GM12878 (cell line): ENCODE measurements around the gene MRPL42. TPM values are rescaled to one million over a fixed set of nuclear protein-coding genes. Genes with fewer than 3 reads are reported as not detected.

ENCODE experiments used
- ATAC-seq: fragments of 200-7000 bp; cut with Tn5 transposase; 3 replicates; pipeline ENCODE4 v1.9.1; 2020; ENCODE audit warnings: mild to moderate bottlenecking, moderate library complexity
- BruUV-seq: library from RNA; stranded (reverse); fragments of 400-500 nt; replicated peaks from 2 replicates; lab custom pipeline; 2021; lab: Mats Ljungman, UMichigan
- CTCF ChIA-PET: fragments of 300-600 bp; sonication (Branson Sonifier 250); formaldehyde crosslinking; extraction: SDS; loops from one replicate; lab custom pipeline; 2021; ENCODE audit warnings: inconsistent platforms; lab: Yijun Ruan, JAX
- POLR2A ChIA-PET: fragments of 350-600 bp; formaldehyde crosslinking; extraction: SDS; loops from one replicate; lab custom pipeline; 2021; ENCODE audit warnings: inconsistent platforms; lab: Charles Lee
- RAD21 ChIA-PET: fragments of 300-600 bp; sonication (Branson Sonifier 250); formaldehyde crosslinking; loops from one replicate; lab custom pipeline; 2023; ENCODE audit warnings: antibody characterized with exemption; ENCODE audit not compliant: unreplicated experiment; lab: Charles Lee
- SMC1A ChIA-PET: fragments of 300-600 bp; sonication (Branson Sonifier 250); formaldehyde crosslinking; loops from one replicate; lab custom pipeline; 2023; ENCODE audit not compliant: unreplicated experiment, uncharacterized antibody; lab: Charles Lee
- DNase-seq: peaks from one replicate; pipeline ENCODE4 v3.0.0-alpha.2; 2011; ENCODE audit warnings: low read depth, low spot score
- FAIRE-seq: peaks from 3 replicates; lab custom pipeline; 2011; peaks lifted over from hg19 to GRCh38; lab: Jason Lieb, UNC
- H2AFZ ChIP-seq: 2 replicates; pipeline ENCODE4 v1.6.0; 2011; ENCODE audit warnings: low read depth, low read length, control low read depth; ENCODE audit not compliant: control insufficient read depth
- H3K27ac ChIP-seq: 2 replicates; pipeline ENCODE4 v1.5.1; 2011; ENCODE audit warnings: control low read depth; ENCODE audit not compliant: control insufficient read depth, insufficient read depth
- H3K27me3 ChIP-seq, 2 experiments: replicated peaks in 1 of 2; 2 replicates each; pipeline versions ENCODE4 v1.6.0 to v1.6.1; 2011; ENCODE audit warnings: low read length in 1 of 2; ENCODE audit not compliant: control insufficient read depth in 2 of 2, insufficient read depth in 2 of 2
- H3K36me3 ChIP-seq, 2 experiments: 2 replicates each; pipeline ENCODE4 v1.5.1; 2011; ENCODE audit warnings: low read length in 1 of 2; ENCODE audit not compliant: control insufficient read depth in 2 of 2, insufficient read depth in 2 of 2
- H3K4me1 ChIP-seq: 2 replicates; pipeline ENCODE4 v1.6.1; 2011; ENCODE audit warnings: mild to moderate bottlenecking, low read length, moderate library complexity, mixed read lengths; ENCODE audit not compliant: control insufficient read depth, insufficient read depth
- H3K4me2 ChIP-seq: 2 replicates; pipeline ENCODE4 v1.6.0; 2011; ENCODE audit warnings: control low read depth; ENCODE audit not compliant: control insufficient read depth, insufficient read depth
- H3K4me3 ChIP-seq: fragments of 200-600 bp; sonication (generic); 2 replicates; pipeline ENCODE4 v1.5.1; 2016
- H3K79me2 ChIP-seq: 2 replicates; pipeline ENCODE4 v1.6.0; 2011; ENCODE audit warnings: low read length; ENCODE audit not compliant: control insufficient read depth, insufficient read depth
- H3K9ac ChIP-seq: 2 replicates; pipeline ENCODE4 v1.8.0; 2011; ENCODE audit warnings: low read length, control low read depth, mixed read lengths; ENCODE audit not compliant: control insufficient read depth, insufficient read depth
- H3K9me3 ChIP-seq: replicated peaks from 3 replicates; pipeline ENCODE4 v1.5.1; 2011; ENCODE audit warnings: mild to moderate bottlenecking, low read length; ENCODE audit not compliant: control insufficient read depth, insufficient read depth
- H4K20me1 ChIP-seq: 2 replicates; pipeline ENCODE4 v1.6.0; 2011; ENCODE audit not compliant: control insufficient read depth, insufficient read depth
- CHD1 ChIP-seq: IDR thresholded peaks from 2 replicates; pipeline ENCODE4 v1.6.1; 2012; ENCODE audit warnings: low read depth, low read length, improper control_type of control experiment
- GABPA ChIP-seq: IDR thresholded peaks from 2 replicates; pipeline ENCODE4 v1.6.1; 2014; ENCODE audit warnings: antibody characterized with exemption, low read depth, mild to moderate bottlenecking, inconsistent platforms
- KLF5 ChIP-seq: fragments of 450-650 bp; IDR thresholded peaks from 2 replicates; pipeline ENCODE4 v1.6.1; 2014; ENCODE audit warnings: mild to moderate bottlenecking; ENCODE audit not compliant: partially characterized antibody
- TCF7 ChIP-seq: IDR thresholded peaks from 2 replicates; pipeline ENCODE4 v1.6.1; 2014; ENCODE audit warnings: antibody characterized with exemption, borderline replicate concordance
- ZNF24 ChIP-seq: fragments of 450-650 bp; IDR thresholded peaks from 2 replicates; pipeline ENCODE4 v1.6.1; 2017; ENCODE audit warnings: antibody characterized with exemption, mild to moderate bottlenecking
- ZNF384 ChIP-seq: IDR thresholded peaks from 2 replicates; pipeline ENCODE4 v1.6.1; 2012; ENCODE audit warnings: low read depth, mild to moderate bottlenecking, low read length, improper control_type of control experiment, borderline replicate concordance
- WGBS: methylation state at CpG from one replicate; pipeline ENCODE4 v1.1.6; 2016; ENCODE audit warnings: low lambda C conversion rate; ENCODE audit not compliant: insufficient replicate concordance, insufficient coverage; ENCODE audit errors: missing lambda C conversion rate; 5-methylcytosine and 5-hydroxymethylcytosine counted together
- in situ Hi-C: fragments of 300-500 bp; cut with MboI; formaldehyde crosslinking; loops from 9 replicates; pipeline ENCODE4 v1.14.3; 2018; ENCODE audit warnings: mixed read lengths
- intact Hi-C: fragments of 100-400 bp; cut with micrococcal nuclease; formaldehyde crosslinking; loops from one replicate; pipeline ENCODE4 v1.14.2; 2022; ENCODE audit not compliant: unreplicated experiment
- polyA plus RNA-seq, 11 experiments: library from polyadenylated mRNA; depleted of rRNA in 4 of 11; unstranded in 6 of 11; stranded (reverse) in 5 of 11; fragments of >200 nt; fragmentation: Nextera tagmentation in 4 of 11; fragmentation: Illumina TruSeq in 1 of 11; extraction: Ambion mirVana in 4 of 11; extraction: Trizol in 1 of 11; gene quantifications; 1 replicate in 1 of 11; 2 replicates in 10 of 11; pipeline versions ENCODE4 v1.2.1 to v1.2.3, GENCODE V29; 2011 to 2016; ENCODE audit warnings: inconsistent platforms in 2 of 11, missing spikeins in 2 of 11, low read depth in 1 of 11
- total RNA-seq, 4 experiments: library from RNA; depleted of rRNA in 3 of 4; stranded (reverse); fragments of >200 nt in 3 of 4; fragmentation: Illumina TruSeq in 1 of 4; extraction: Trizol in 1 of 4; gene quantifications; 2 replicates each; pipeline versions ENCODE4 v1.2.1 to v1.2.3, GENCODE V29; 2013 to 2021
- TF ChIP-seq, protein P1 (sequence below): IDR thresholded peaks from 2 replicates; pipeline ENCODE4 v1.6.1; 2012; ENCODE audit warnings: low read depth, low read length, improper control_type of control experiment

Gene MRPL42
- total and polyA plus RNA-seq, 10 of the 15 experiments (the other 5 are each of a cell fraction or from before 2014, with no cell fraction given): 65.1 to 427 (median 126) TPM

- TF ChIP-seq, protein P1, sequence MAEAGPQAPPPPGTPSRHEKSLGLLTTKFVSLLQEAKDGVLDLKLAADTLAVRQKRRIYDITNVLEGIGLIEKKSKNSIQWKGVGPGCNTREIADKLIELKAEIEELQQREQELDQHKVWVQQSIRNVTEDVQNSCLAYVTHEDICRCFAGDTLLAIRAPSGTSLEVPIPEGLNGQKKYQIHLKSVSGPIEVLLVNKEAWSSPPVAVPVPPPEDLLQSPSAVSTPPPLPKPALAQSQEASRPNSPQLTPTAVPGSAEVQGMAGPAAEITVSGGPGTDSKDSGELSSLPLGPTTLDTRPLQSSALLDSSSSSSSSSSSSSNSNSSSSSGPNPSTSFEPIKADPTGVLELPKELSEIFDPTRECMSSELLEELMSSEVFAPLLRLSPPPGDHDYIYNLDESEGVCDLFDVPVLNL: no peak
- TF ChIP-seq CHD1 (no peak), TCF7 (no peak), GABPA (no peak), KLF5 (no peak), ZNF24 (no peak)
Measured at GRCh38 chr12:93524386-93525133, 57.2 kb downstream of the MRPL42 start (continued).

DNA sequence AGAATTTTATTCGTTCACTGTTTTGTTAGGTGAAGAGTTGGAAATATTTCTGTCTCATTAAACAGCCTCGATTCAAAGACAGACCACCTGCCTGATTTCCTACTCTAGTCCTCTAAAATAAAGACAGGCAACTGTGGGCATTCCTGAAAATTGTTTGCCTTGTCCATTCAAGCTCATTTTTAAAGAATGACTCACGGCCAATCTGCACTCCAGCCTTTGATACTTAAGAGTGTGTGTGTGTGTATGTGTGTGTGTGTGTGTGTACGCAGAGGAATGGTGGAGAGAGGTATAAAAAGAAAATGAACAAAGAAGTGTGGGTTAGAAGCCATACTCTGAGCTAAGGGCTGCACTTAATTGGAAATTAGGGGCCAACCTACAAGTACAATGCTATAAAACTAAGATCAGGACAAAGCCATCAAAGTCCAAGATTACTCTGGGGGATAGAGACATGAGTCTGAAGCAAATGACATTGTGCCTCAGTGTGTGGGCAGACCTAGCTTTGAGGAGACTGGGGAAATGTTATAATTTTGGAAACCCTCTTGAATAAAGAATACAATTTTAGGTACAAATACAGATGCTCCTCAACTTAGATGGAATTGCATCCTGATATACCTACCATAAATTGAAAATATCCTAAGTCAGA lies 59.6 kb downstream of the MRPL42 start:
- H3K9ac ChIP-seq: no peak overlapping the region
- H3K27ac ChIP-seq: no peak overlapping the region
- ChIA-PET RAD21 (interaction anchor here (0.7 to 1.6 kb wide), 3 partner anchors 10 to 575 kb away, joined by 3 to 5 read pairs (median 4); no protein-coding TSS in a partner anchor), CTCF (interaction anchor here (0.5 to 1.9 kb wide), 8 partner anchors 10 to 577 kb away, joined by 3 to 6 read pairs (median 4); no protein-coding TSS in a partner anchor), POLR2A (interaction anchor here (0.6 to 0.7 kb wide), 2 partner anchors 117 to 221 kb away, joined by 3 to 5 read pairs; no protein-coding TSS in a partner anchor), SMC1A (interaction anchor here (0.7 to 2.2 kb wide), 3 partner anchors 30 to 575 kb away, joined by 3 to 6 read pairs (median 3); no protein-coding TSS in a partner anchor)
- BruUV-seq: no TSS peak
- intact Hi-C loops (no loop called here), in situ Hi-C loops (no loop called here)
- no peak overlapping the region for H2AFZ ChIP-seq
- no peaks in the 10 kb centered on the region for H4K20me1 ChIP-seq
- no peaks in the 10 kb centered on the region for H3K9me3 ChIP-seq
- no peak overlapping the region for H3K4me2 ChIP-seq
- DNase-seq (no peak), FAIRE-seq (no peak), ATAC-seq (no peak)
- 39% methylated on average over 4 of the region's 4 CpGs for WGBS
- H3K79me2 ChIP-seq: no peaks in the 10 kb centered on the region
- no peaks in the 10 kb centered on the region for H3K4me1 ChIP-seq
- TF ChIP-seq ZNF384: no peak
- H3K27me3 ChIP-seq: peaks cover 0 to 3% of the 10 kb centered on the region in 2 experiments; a peak in 2 of 4 replicates
- no peaks in the 10 kb centered on the region for H3K36me3 ChIP-seq
- no peak overlapping the region for H3K4me3 ChIP-seq
